HCT116 (cell line): ENCODE measurements around the gene PRRX2.

ENCODE experiments used
- CTCF ChIP-seq, 3 experiments: fragments of 200-600 bp in 1 of 3; sonication (generic) in 1 of 3; IDR thresholded peaks in 2 of 3; conservative IDR thresholded peaks in 1 of 3; 2 replicates each; pipeline ENCODE4 v1.5.1; 2012 to 2017; ENCODE audit warnings: low read depth in 2 of 3, low read length in 2 of 3, antibody characterized with exemption in 1 of 3, borderline replicate concordance in 1 of 3, control low read depth in 1 of 3, mild to moderate bottlenecking in 1 of 3, mixed read lengths in 1 of 3, mixed run types in 1 of 3, moderate library complexity in 1 of 3; ENCODE audit not compliant: insufficient read depth in 1 of 3
- EGR1 ChIP-seq: IDR thresholded peaks from 2 replicates; pipeline ENCODE4 v1.6.1; 2012; ENCODE audit warnings: low read depth

GRCh38 chr9:129701549-129701948 is 36.1 kb downstream of the PRRX2 start:
- TF ChIP-seq EGR1: no peak
- TF ChIP-seq CTCF (IDR thresholded peaks at IDR 0.05 in 2 of 3, conservative IDR thresholded peaks at IDR 0.05 in 1 of 3; ENCODE audit: borderline replicate concordance in 1 of 3, insufficient read depth in 1 of 3, low read depth in 2 of 3, low read length in 2 of 3): no peak
